Type B pancreatic cell (in vitro differentiated cells): ENCODE data around the gene TBC1D3D. TPM values are rescaled to one million over a fixed set of nuclear protein-coding genes. Genes with fewer than 3 reads are reported as not detected.
"Not testable (repeated sequence)": the region's sequence is repeated elsewhere in the genome, so short reads cannot be mapped to it uniquely, and the experiment has no call there.

ENCODE experiments used
- DNase-seq: peaks from one replicate; pipeline ENCODE4 v3.0.0; 2021; ENCODE audit warnings: mixed read lengths; ENCODE audit not compliant: unreplicated experiment; ENCODE audit errors: extremely low spot score
- H3K27ac Mint-ChIP-seq: 2 replicates; pipeline ENCODE4 v1.8.0; 2021; ENCODE audit warnings: mild to moderate bottlenecking, mixed read lengths
- H3K27me3 Mint-ChIP-seq: 2 replicates; pipeline ENCODE4 v1.8.0; 2021; ENCODE audit warnings: mixed read lengths
- H3K36me3 Mint-ChIP-seq: 2 replicates; pipeline ENCODE4 v1.8.0; 2021; ENCODE audit warnings: mixed read lengths
- H3K4me1 Mint-ChIP-seq: one replicate; pipeline ENCODE4 v1.8.0; 2021; ENCODE audit warnings: mixed read lengths; ENCODE audit not compliant: unreplicated experiment
- H3K4me3 Mint-ChIP-seq: 2 replicates; pipeline ENCODE4 v1.8.0; 2021; ENCODE audit warnings: mild to moderate bottlenecking, mixed read lengths
- H3K9me3 Mint-ChIP-seq: 2 replicates; pipeline ENCODE4 v1.8.0; 2021; ENCODE audit warnings: mixed read lengths
- long read RNA-seq: library from polyadenylated mRNA; unstranded; transcript quantifications from one replicate; pipeline ENCODE4 v2.0.0, GENCODE V29; 2020
- total RNA-seq: library from RNA; stranded (reverse); gene quantifications from 2 replicates; pipeline ENCODE4 v1.2.1, GENCODE V29; 2021; ENCODE audit warnings: low replicate concordance

The TBC1D3D gene
- 0.60 TPM in 1 of 2 replicates, not detected in the other for total RNA-seq
- long read RNA-seq, result 0 reads

- not testable (repeated sequence) for H3K9me3 Mint-ChIP-seq, H3K27me3 Mint-ChIP-seq, H3K27ac Mint-ChIP-seq, H3K4me3 Mint-ChIP-seq, H3K36me3 Mint-ChIP-seq, H3K4me1 Mint-ChIP-seq, DNase-seq
Measured at GRCh38 chr17:38003676-38004075, at the start of gene TBC1D3D. TBC1D3D (plus strand) TSS chr17:38003976; CDS start chr17:38005561, 1,585 bp downstream.

- not testable (repeated sequence) for H3K27ac Mint-ChIP-seq, H3K4me3 Mint-ChIP-seq, H3K9me3 Mint-ChIP-seq, H3K4me1 Mint-ChIP-seq, H3K36me3 Mint-ChIP-seq, H3K27me3 Mint-ChIP-seq, DNase-seq
Measured at GRCh38 chr17:37988960-37989359, 14.8 kb upstream of the TBC1D3D start, which contains the start of gene TBC1D3L. TBC1D3L (minus strand) TSS chr17:37989060; CDS start chr17:37987520, 1,540 bp downstream.

Other genes with a start within 250 kb of the TBC1D3D start
- gene TBC1D3K, start 79.6 kb upstream of the TBC1D3D start, total RNA-seq, result not detected in 2 replicates
- 32.4 and 44.9 TPM in 2 replicates for gene TBC1D3L, start 14.9 kb upstream of the TBC1D3D start, total RNA-seq
- not detected in 2 replicates for gene TBC1D3C, start 64.7 kb downstream of the TBC1D3D start, total RNA-seq
- not detected in 2 replicates for gene TBC1D3E, start 124.0 kb downstream of the TBC1D3D start, total RNA-seq
- not detected in 2 replicates for gene TBC1D3, start 188.6 kb downstream of the TBC1D3D start, total RNA-seq